GM21825 (cell line): ENCODE results near the gene CRYGN.

ENCODE experiments used
- ATAC-seq: cut with Tn5 transposase; IDR thresholded peaks from one replicate; pipeline ENCODE4 v1.9.1; 2021; ENCODE audit warnings: mild to moderate bottlenecking, moderate library complexity; ENCODE audit not compliant: unreplicated experiment

CRYGN gene

GRCh38 chr7:151381348-151382078, 58.4 kb downstream of the CRYGN start:
- no peak for ATAC-seq

GRCh38 chr7:151381098-151381347, 58.9 kb downstream of the CRYGN start:
- ATAC-seq: no peak

- ATAC-seq: no peak
These were observed 59.5 kb downstream of the CRYGN start for GRCh38 chr7:151380199-151381097.

- ATAC-seq: no peak
These were observed 60.3 kb downstream of the CRYGN start for GRCh38 chr7:151379534-151380198.

GRCh38 chr7:151379193-151379520, 60.8 kb downstream of the CRYGN start:
- no peak for ATAC-seq
